GM18505 (cell line): ENCODE data around the gene ADAMTSL2.

Experiments used
- ATAC-seq: cut with Tn5 transposase; IDR thresholded peaks from one replicate; pipeline ENCODE4 v1.9.1; 2021; ENCODE audit not compliant: unreplicated experiment
- POLR2A ChIP-seq: IDR thresholded peaks from 4 replicates; pipeline ENCODE4 v1.6.1; 2011; ENCODE audit warnings: borderline replicate concordance; ENCODE audit not compliant: insufficient read depth, insufficient read length; ENCODE audit errors: extremely low read depth

ADAMTSL2 gene

GRCh38 chr9:133538851-133539833 is 4.6 kb downstream of the ADAMTSL2 start:
- TF ChIP-seq POLR2A: no peak
- no peak for ATAC-seq

DNA sequence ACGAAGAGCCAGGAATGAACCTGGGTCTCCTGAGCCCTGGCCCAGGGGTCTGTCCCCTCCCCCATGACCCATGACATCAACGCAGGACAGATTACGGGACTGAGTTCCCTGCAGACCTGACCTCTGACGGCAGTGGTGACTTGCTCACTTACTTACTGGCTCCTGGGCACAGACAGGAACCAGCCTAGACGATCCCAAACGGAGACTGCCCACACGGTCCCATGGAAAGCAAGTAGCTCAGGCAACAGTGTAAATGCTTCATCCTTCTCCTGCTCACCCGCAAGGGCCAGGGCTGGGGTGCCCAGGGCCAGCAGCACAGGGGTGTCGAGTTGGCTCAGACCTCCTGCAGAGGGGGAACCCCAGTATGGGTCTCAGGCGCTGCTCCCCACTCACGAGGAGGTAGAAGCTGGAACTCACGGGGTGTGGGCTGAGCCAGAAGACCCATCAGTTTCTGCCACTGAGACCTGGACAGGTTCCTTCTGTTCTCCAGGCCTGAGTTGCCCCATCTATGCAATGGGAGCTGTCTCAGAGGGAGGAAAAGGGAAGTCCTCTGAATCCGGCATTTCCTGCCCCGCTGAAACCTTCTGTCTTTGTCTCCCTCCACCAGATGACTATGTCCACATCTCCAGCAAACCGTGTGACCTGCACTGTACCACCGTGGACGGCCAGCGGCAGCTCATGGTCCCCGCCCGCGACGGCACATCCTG is 5.6 kb downstream of the ADAMTSL2 start:
- TF ChIP-seq POLR2A: no peak
- no peak for ATAC-seq

DNA sequence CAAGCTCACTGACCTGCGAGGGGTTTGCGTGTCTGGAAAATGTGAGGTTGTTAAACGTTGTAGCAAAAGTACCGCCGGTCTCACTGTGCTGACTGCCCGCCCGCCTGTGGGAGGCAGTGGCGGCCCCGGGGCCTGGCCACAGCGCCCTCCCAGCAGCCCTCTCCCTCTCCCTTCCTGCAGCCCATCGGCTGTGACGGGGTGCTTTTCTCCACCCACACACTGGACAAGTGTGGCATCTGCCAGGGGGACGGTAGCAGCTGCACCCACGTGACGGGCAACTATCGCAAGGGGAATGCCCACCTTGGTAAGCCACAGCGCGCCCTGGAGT is 6.2 kb downstream of the ADAMTSL2 start:
- ATAC-seq: no peak

GRCh38 chr9:133542002-133542401 is 7.5 kb downstream of the ADAMTSL2 start:
- no peak for ATAC-seq
- TF ChIP-seq POLR2A: no peak

More for the DNA sequence above, 6.2 kb downstream of the ADAMTSL2 start:
- no peak for TF ChIP-seq POLR2A

DNA sequence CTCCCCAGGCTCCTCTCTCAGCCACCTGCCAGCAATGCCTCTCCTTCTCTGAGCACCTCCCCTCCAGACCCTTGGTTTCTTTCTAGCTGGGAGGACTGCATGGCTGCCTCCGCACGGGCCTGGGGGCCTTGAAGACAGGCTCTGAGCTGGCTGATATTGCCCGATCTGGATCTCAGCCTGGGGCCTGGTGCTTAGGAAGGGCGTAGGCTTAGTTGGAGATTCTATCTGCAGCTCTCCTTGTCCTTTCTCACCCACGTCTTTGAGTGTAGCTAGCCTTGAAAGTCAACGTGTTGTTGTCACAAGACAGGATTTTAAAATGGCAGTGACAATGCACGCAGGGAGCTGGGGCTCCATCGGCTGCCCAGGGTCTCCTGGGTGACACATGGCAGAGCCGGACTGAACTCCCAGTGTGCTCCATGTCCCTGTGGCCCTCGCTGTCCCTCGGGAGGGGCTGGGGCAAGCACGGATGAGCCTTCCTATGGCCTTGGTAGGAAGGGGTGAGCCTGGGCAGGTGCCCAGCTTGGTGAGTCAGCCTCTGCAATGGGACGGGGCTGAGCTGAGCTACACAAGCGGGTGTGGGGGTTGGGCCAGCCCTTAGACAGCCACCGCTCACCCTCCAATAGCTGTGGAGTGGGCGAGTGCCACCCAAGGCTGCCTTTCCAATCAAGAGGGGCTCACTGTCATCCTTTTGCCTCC is 9.4 kb downstream of the ADAMTSL2 start:
- TF ChIP-seq POLR2A: no peak
- ATAC-seq: no peak

GRCh38 chr9:133545494-133546286 is 11.2 kb downstream of the ADAMTSL2 start:
- ATAC-seq: no peak
- no peak for TF ChIP-seq POLR2A

GRCh38 chr9:133546287-133546680 is 11.8 kb downstream of the ADAMTSL2 start:
- ATAC-seq: no peak
- TF ChIP-seq POLR2A: no peak

DNA sequence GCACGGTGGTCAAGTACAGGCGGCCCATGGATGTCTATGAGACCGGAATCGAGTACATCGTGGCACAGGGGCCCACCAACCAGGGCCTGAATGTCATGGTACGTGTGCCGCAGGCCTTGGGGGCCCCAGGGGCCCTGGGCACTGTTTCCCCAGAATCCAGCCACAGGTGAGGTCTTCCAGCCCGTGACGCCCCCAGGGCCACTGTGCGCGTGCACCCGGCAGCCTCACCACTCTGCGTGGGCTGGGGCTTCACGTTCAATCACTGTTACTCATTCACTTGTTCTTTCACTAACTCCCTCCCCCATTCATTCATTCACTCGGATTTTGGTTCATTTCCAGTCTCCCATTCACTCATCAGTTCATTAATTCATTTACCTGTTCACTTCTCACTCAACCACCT is 12.6 kb downstream of the ADAMTSL2 start:
- no peak for ATAC-seq
- no peak for TF ChIP-seq POLR2A

DNA sequence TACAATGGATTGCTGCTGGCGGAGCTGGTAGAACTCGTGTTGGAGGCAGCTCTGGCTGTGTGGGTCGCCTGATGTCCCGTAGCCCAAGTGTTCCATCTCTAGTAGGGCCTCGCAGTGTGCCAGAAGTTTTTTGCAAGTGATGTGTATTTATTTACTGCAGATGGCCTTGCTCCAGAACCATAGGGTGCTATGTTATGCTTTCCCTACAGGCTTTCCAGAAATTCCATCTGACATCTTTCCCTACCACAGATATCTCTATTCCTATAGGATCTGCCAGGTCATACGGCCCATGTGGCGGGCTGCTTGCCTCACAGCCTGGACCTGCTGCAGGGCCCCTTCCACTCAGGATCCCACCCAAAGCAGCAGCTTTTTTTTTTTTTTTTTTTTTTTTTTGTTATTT is 16.9 kb downstream of the ADAMTSL2 start:
- no peak for ATAC-seq
- TF ChIP-seq POLR2A: no peak

DNA sequence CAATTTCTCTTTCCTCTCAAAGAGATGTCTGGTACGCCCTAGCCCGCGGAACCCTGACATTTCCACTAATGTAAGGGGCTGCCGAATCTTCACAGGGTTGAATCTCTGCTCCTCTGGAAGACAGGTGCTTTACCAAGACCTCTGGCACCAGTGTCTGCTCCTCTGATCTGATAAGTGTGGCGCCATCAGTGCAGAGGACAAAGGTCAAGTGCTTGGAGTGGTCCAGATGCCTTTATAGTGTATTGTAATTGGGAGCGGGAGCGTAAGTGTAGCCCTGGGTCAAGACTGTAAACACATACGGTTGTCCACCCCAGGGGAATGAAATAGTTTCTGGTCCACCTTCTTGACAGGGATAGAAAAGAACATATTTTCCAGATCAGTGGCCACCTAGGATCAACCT is 17.7 kb downstream of the ADAMTSL2 start:
- no peak for TF ChIP-seq POLR2A
- ATAC-seq: no peak

GRCh38 chr9:133553123-133553522 is 18.6 kb downstream of the ADAMTSL2 start:
- ATAC-seq: no peak
- TF ChIP-seq POLR2A: no peak

DNA sequence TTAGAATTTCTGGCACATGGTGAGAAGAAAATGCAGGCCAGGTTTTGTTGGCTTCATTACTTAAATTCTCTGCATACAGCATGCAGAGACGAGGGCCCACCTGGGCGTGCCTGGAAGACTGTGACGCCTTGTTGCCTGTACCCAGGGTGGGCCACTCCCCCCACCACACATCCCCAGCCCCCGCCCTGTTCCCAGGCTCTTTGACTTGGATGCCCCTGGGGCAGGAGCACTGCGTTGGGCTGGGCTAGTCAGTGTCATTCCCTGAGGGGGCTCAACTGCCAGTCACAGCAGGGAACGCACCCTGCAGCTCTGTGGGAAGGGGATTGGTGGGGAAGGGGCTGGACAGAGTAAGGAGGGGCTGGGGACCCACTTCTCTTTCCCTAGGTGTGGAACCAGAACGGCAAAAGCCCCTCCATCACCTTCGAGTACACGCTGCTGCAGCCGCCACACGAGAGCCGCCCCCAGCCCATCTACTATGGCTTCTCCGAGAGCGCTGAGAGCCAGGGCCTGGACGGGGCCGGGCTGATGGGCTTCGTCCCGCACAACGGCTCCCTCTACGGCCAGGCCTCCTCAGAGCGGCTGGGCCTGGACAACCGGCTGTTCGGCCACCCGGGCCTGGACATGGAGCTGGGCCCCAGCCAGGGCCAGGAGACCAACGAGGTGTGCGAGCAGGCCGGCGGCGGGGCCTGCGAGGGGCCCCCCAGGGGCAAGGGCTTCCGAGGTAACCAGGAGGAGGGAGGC is 19.6 kb downstream of the ADAMTSL2 start:
- ATAC-seq: no peak
- TF ChIP-seq POLR2A: no peak
